Measurements from ENCODE around the gene RETREG2.
"Not testable (repeated sequence)": the region's sequence is repeated elsewhere in the genome, so short reads cannot be mapped to it uniquely, and the experiment has no call there.

Gene RETREG2

GRCh38 chr2:219199470-219200211, 21.6 kb downstream of the RETREG2 start:
- Histone ChIP-seq H3K4me3 (ENCODE audit: low read depth in 1 of 2, low read length in 2 of 2) (no peak overlapping the region), H3K27ac (ENCODE audit: low read length) (no peak overlapping the region), H3K36me3 (ENCODE audit: control insufficient read depth in 1 of 2, insufficient read depth in 2 of 2, low read length in 2 of 2) (no peaks in the 10 kb centered on the region), H3K27me3 (ENCODE audit: low read depth, low read length) (peaks cover 4% of the 10 kb centered on the region), H3K4me1 (ENCODE audit: control insufficient read depth in 1 of 2, insufficient read depth in 2 of 2, low read length in 2 of 2) (no peaks in the 10 kb centered on the region), H3K9me3 (ENCODE audit: control insufficient read depth in 1 of 2, low read length in 2 of 2) (no peaks in the 10 kb centered on the region)

- H3K4me1 ChIP-seq (ENCODE audit: control insufficient read depth in 1 of 2, insufficient read depth in 2 of 2, low read length in 2 of 2); H3K9me3 ChIP-seq (ENCODE audit: control insufficient read depth in 1 of 2, low read length in 2 of 2); H3K27ac ChIP-seq (ENCODE audit: low read length); H3K27me3 ChIP-seq (ENCODE audit: low read depth, low read length); H3K4me3 ChIP-seq (ENCODE audit: low read depth in 1 of 2, low read length in 2 of 2); H3K36me3 ChIP-seq (ENCODE audit: control insufficient read depth in 1 of 2, insufficient read depth in 2 of 2, low read length in 2 of 2): not testable (repeated sequence)
Measured at GRCh38 chr2:219200502-219201326, 22.6 kb downstream of the RETREG2 start.

- H3K4me1 ChIP-seq (ENCODE audit: control insufficient read depth in 1 of 2, insufficient read depth in 2 of 2, low read length in 2 of 2); H3K4me3 ChIP-seq (ENCODE audit: low read depth in 1 of 2, low read length in 2 of 2); H3K36me3 ChIP-seq (ENCODE audit: control insufficient read depth in 1 of 2, insufficient read depth in 2 of 2, low read length in 2 of 2); H3K9me3 ChIP-seq (ENCODE audit: control insufficient read depth in 1 of 2, low read length in 2 of 2); H3K27ac ChIP-seq (ENCODE audit: low read length); H3K27me3 ChIP-seq (ENCODE audit: low read depth, low read length): not testable (repeated sequence)
Measured at GRCh38 chr2:219201331-219201730, 23.3 kb downstream of the RETREG2 start.

- Histone ChIP-seq H3K36me3 (ENCODE audit: control insufficient read depth in 1 of 2, insufficient read depth in 2 of 2, low read length in 2 of 2) (peaks cover 7 to 15% of the 10 kb centered on the region in 2 donors), H3K27me3 (ENCODE audit: low read depth, low read length) (no peaks in the 10 kb centered on the region), H3K4me1 (ENCODE audit: control insufficient read depth in 1 of 2, insufficient read depth in 2 of 2, low read length in 2 of 2) (peaks cover 12 to 15% of the 10 kb centered on the region in 2 donors), H3K4me3 (ENCODE audit: low read depth in 1 of 2, low read length in 2 of 2) (no peak overlapping the region), H3K9me3 (ENCODE audit: control insufficient read depth in 1 of 2, low read length in 2 of 2) (no peaks in the 10 kb centered on the region), H3K27ac (ENCODE audit: low read length) (no peak overlapping the region)
Measured at GRCh38 chr2:219204425-219205164, 26.5 kb downstream of the RETREG2 start.

- no peak overlapping the region for H3K27ac ChIP-seq (ENCODE audit: low read length)
- peaks cover 7 to 20% of the 10 kb centered on the region in 2 donors for H3K36me3 ChIP-seq (ENCODE audit: control insufficient read depth in 1 of 2, insufficient read depth in 2 of 2, low read length in 2 of 2)
- H3K4me1 ChIP-seq (ENCODE audit: control insufficient read depth in 1 of 2, insufficient read depth in 2 of 2, low read length in 2 of 2), result peaks cover 12 to 15% of the 10 kb centered on the region in 2 donors
- H3K9me3 ChIP-seq (ENCODE audit: control insufficient read depth in 1 of 2, low read length in 2 of 2), result no peaks in the 10 kb centered on the region
- no peak overlapping the region for H3K4me3 ChIP-seq (ENCODE audit: low read depth in 1 of 2, low read length in 2 of 2)
- no peaks in the 10 kb centered on the region for H3K27me3 ChIP-seq (ENCODE audit: low read depth, low read length)
Measured at GRCh38 chr2:219205165-219205538, 27.1 kb downstream of the RETREG2 start.

- H3K4me3 ChIP-seq (ENCODE audit: low read depth in 1 of 2, low read length in 2 of 2), result peak overlapping the region; percentile 61 to 70
- no peaks in the 10 kb centered on the region for H3K9me3 ChIP-seq (ENCODE audit: control insufficient read depth in 1 of 2, low read length in 2 of 2)
- H3K27ac ChIP-seq (ENCODE audit: low read length), result peak overlapping the region; percentile 92
- no peaks in the 10 kb centered on the region for H3K27me3 ChIP-seq (ENCODE audit: low read depth, low read length)
- H3K36me3 ChIP-seq (ENCODE audit: control insufficient read depth in 1 of 2, insufficient read depth in 2 of 2, low read length in 2 of 2), result peaks cover 7 to 28% of the 10 kb centered on the region in 2 donors
- peaks cover 12 to 15% of the 10 kb centered on the region in 2 donors for H3K4me1 ChIP-seq (ENCODE audit: control insufficient read depth in 1 of 2, insufficient read depth in 2 of 2, low read length in 2 of 2)
Measured at GRCh38 chr2:219205981-219206327, 27.9 kb downstream of the RETREG2 start.

- Histone ChIP-seq H3K4me3 (ENCODE audit: low read depth in 1 of 2, low read length in 2 of 2) (peak within 1 kb of the TSS; percentile 61 to 70), H3K27ac (ENCODE audit: low read length) (peak within 1 kb of the TSS; percentile 92), H3K4me1 (ENCODE audit: control insufficient read depth in 1 of 2, insufficient read depth in 2 of 2, low read length in 2 of 2) (peaks cover 12 to 15% of the 10 kb centered on the region in 2 donors), H3K27me3 (ENCODE audit: low read depth, low read length) (no peaks in the 10 kb centered on the region), H3K36me3 (ENCODE audit: control insufficient read depth in 1 of 2, insufficient read depth in 2 of 2, low read length in 2 of 2) (peaks cover 7 to 30% of the 10 kb centered on the region in 2 donors), H3K9me3 (ENCODE audit: control insufficient read depth in 1 of 2, low read length in 2 of 2) (no peaks in the 10 kb centered on the region)
Measured at GRCh38 chr2:219206328-219207133, 28.5 kb downstream of the RETREG2 start, which contains the start of gene ZFAND2B. ZFAND2B (plus strand) TSS chr2:219206782; CDS start chr2:219206988, 206 bp downstream.

- Histone ChIP-seq H3K4me1 (ENCODE audit: control insufficient read depth in 1 of 2, insufficient read depth in 2 of 2, low read length in 2 of 2) (peaks cover 12 to 15% of the 10 kb centered on the region in 2 donors), H3K4me3 (ENCODE audit: low read depth in 1 of 2, low read length in 2 of 2) (peak overlapping the region; percentile 61 to 65), H3K9me3 (ENCODE audit: control insufficient read depth in 1 of 2, low read length in 2 of 2) (no peaks in the 10 kb centered on the region), H3K27me3 (ENCODE audit: low read depth, low read length) (no peaks in the 10 kb centered on the region), H3K27ac (ENCODE audit: low read length) (peak overlapping the region; percentile 7), H3K36me3 (ENCODE audit: control insufficient read depth in 1 of 2, insufficient read depth in 2 of 2, low read length in 2 of 2) (peaks cover 7 to 34% of the 10 kb centered on the region in 2 donors)
Measured at GRCh38 chr2:219207134-219207883, 29.2 kb downstream of the RETREG2 start.

- H3K36me3 ChIP-seq (ENCODE audit: control insufficient read depth in 1 of 2, insufficient read depth in 2 of 2, low read length in 2 of 2), result peaks cover 7 to 42% of the 10 kb centered on the region in 2 donors
- no peaks in the 10 kb centered on the region for H3K9me3 ChIP-seq (ENCODE audit: control insufficient read depth in 1 of 2, low read length in 2 of 2)
- peak overlapping the region in 1 of 2 donors; percentile 65 for H3K4me3 ChIP-seq (ENCODE audit: low read depth in 1 of 2, low read length in 2 of 2)
- H3K27ac ChIP-seq (ENCODE audit: low read length), result no peak overlapping the region
- no peaks in the 10 kb centered on the region for H3K27me3 ChIP-seq (ENCODE audit: low read depth, low read length)
- H3K4me1 ChIP-seq (ENCODE audit: control insufficient read depth in 1 of 2, insufficient read depth in 2 of 2, low read length in 2 of 2), result peaks cover 12 to 15% of the 10 kb centered on the region in 2 donors
Measured at GRCh38 chr2:219207884-219208740, 30.0 kb downstream of the RETREG2 start.
